Lower leg skin (tissue), 3 donors: ENCODE results near the gene DSC1.

ENCODE experiments used
- CTCF ChIP-seq, 3 donors: fragments of 450-650 bp; IDR thresholded peaks; one replicate each; pipeline ENCODE4 v1.5.1; 2016; ENCODE audit warnings: antibody characterized with exemption in 3 of 3, mild to moderate bottlenecking in 3 of 3, moderate library complexity in 2 of 3
- POLR2A ChIP-seq, 2 donors: fragments of 450-650 bp; IDR thresholded peaks; one replicate each; pipeline ENCODE4 v1.6.1; 2016 to 2017; ENCODE audit warnings: antibody characterized with exemption in 2 of 2, mild to moderate bottlenecking in 1 of 2, moderate library complexity in 1 of 2

- TF ChIP-seq CTCF (IDR thresholded peaks at IDR 0.05) (no peak), POLR2A (IDR thresholded peaks at IDR 0.05) (no peak)
These were observed 13.9 kb upstream of the DSC1 start for GRCh38 chr18:31176531-31176930.
